ENCODE results near the gene CHRNA1.

CHRNA1 gene

GRCh38 chr2:174708713-174709112 is 55.6 kb downstream of the CHRNA1 start:
- peaks cover 5% of the 10 kb centered on the region; the same call in 1 of the 2 replicates for H3K27me3 ChIP-seq (ENCODE audit: insufficient read depth, low read length)

GRCh38 chr2:174705321-174705720 is 59.0 kb downstream of the CHRNA1 start:
- H3K79me2 ChIP-seq (ENCODE audit: insufficient read depth, low read length): no peaks in the 10 kb centered on the region
- no peaks in the 10 kb centered on the region for H3K36me3 ChIP-seq (ENCODE audit: insufficient read depth, low read length)
- no peak overlapping the region for H3K27ac ChIP-seq (ENCODE audit: low read depth, low read length, poor library complexity, severe bottlenecking)
- no peak overlapping the region for H3K4me3 ChIP-seq (ENCODE audit: low read depth, low read length, poor library complexity, severe bottlenecking)
- H3K4me2 ChIP-seq (ENCODE audit: low read length): no peak overlapping the region
- no peaks in the 10 kb centered on the region for H3K9me2 ChIP-seq (ENCODE audit: low read depth, low read length)
- no peaks in the 10 kb centered on the region for H3K9me3 ChIP-seq (ENCODE audit: low read length)
- H2AFZ ChIP-seq (ENCODE audit: low read length): no peak overlapping the region
- no peaks in the 10 kb centered on the region for H3F3A ChIP-seq (ENCODE audit: insufficient read depth, low read length)
- peaks cover 5% of the 10 kb centered on the region; the same call in 1 of the 2 replicates for H3K27me3 ChIP-seq (ENCODE audit: insufficient read depth, low read length)
- no peaks in the 10 kb centered on the region for H4K20me1 ChIP-seq (ENCODE audit: insufficient read depth, low read length)
- no peak overlapping the region for H3K9ac ChIP-seq (ENCODE audit: low read length)
- TF ChIP-seq CTCF (IDR thresholded peaks at IDR 0.05; ENCODE audit: low read length) (no peak), EZH2 (IDR thresholded peaks at IDR 0.05; ENCODE audit: borderline replicate concordance, low read length) (no peak)
- H3K4me1 ChIP-seq (ENCODE audit: insufficient read depth, low read length, severe bottlenecking): no peaks in the 10 kb centered on the region

More at GRCh38 chr2:174708713-174709112, 55.6 kb downstream of the CHRNA1 start:
- Histone ChIP-seq H3K9ac (ENCODE audit: low read length) (no peak overlapping the region), H4K20me1 (ENCODE audit: insufficient read depth, low read length) (no peaks in the 10 kb centered on the region), H3K4me1 (ENCODE audit: insufficient read depth, low read length, severe bottlenecking) (no peaks in the 10 kb centered on the region), H3K9me3 (ENCODE audit: low read length) (no peaks in the 10 kb centered on the region), H3K4me2 (ENCODE audit: low read length) (no peak overlapping the region), H3K36me3 (ENCODE audit: insufficient read depth, low read length) (no peaks in the 10 kb centered on the region), H3F3A (ENCODE audit: insufficient read depth, low read length) (no peaks in the 10 kb centered on the region), H3K4me3 (ENCODE audit: low read depth, low read length, poor library complexity, severe bottlenecking) (no peak overlapping the region), H3K9me2 (ENCODE audit: low read depth, low read length) (no peaks in the 10 kb centered on the region), H3K27ac (ENCODE audit: low read depth, low read length, poor library complexity, severe bottlenecking) (no peak overlapping the region), H3K79me2 (ENCODE audit: insufficient read depth, low read length) (no peaks in the 10 kb centered on the region), H2AFZ (ENCODE audit: low read length) (no peak overlapping the region)
- no peak for TF ChIP-seq EZH2 (IDR thresholded peaks at IDR 0.05; ENCODE audit: borderline replicate concordance, low read length)
- TF ChIP-seq CTCF (IDR thresholded peaks at IDR 0.05; ENCODE audit: low read length): no peak

- TF ChIP-seq EZH2 (IDR thresholded peaks at IDR 0.05; ENCODE audit: borderline replicate concordance, low read length) (no peak), CTCF (IDR thresholded peaks at IDR 0.05; ENCODE audit: low read length) (no peak)
- no peaks in the 10 kb centered on the region for H3K9me3 ChIP-seq (ENCODE audit: low read length)
- no peaks in the 10 kb centered on the region for H3F3A ChIP-seq (ENCODE audit: insufficient read depth, low read length)
- H4K20me1 ChIP-seq (ENCODE audit: insufficient read depth, low read length): no peaks in the 10 kb centered on the region
- no peak overlapping the region for H2AFZ ChIP-seq (ENCODE audit: low read length)
- no peaks in the 10 kb centered on the region for H3K4me1 ChIP-seq (ENCODE audit: insufficient read depth, low read length, severe bottlenecking)
- no peak overlapping the region for H3K9ac ChIP-seq (ENCODE audit: low read length)
- H3K27me3 ChIP-seq (ENCODE audit: insufficient read depth, low read length): peaks cover 5% of the 10 kb centered on the region; the same call in 1 of the 2 replicates
- H3K36me3 ChIP-seq (ENCODE audit: insufficient read depth, low read length): no peaks in the 10 kb centered on the region
- H3K27ac ChIP-seq (ENCODE audit: low read depth, low read length, poor library complexity, severe bottlenecking): no peak overlapping the region
- H3K9me2 ChIP-seq (ENCODE audit: low read depth, low read length): no peaks in the 10 kb centered on the region
- H3K79me2 ChIP-seq (ENCODE audit: insufficient read depth, low read length): no peaks in the 10 kb centered on the region
- H3K4me3 ChIP-seq (ENCODE audit: low read depth, low read length, poor library complexity, severe bottlenecking): no peak overlapping the region
- no peak overlapping the region for H3K4me2 ChIP-seq (ENCODE audit: low read length)
Observed at GRCh38 chr2:174704642-174705041, 59.6 kb downstream of the CHRNA1 start.

Data from OCI-LY1 (cell line).